HEK293 (cell line): ENCODE data around the gene CDC42EP1.

ENCODE experiments used
- CTCF ChIA-PET: fragments of 350-600 bp; formaldehyde crosslinking; extraction: SDS; loops from one replicate; lab custom pipeline; 2021; ENCODE audit warnings: antibody characterized with exemption; lab: Yijun Ruan, JAX
- POLR2A ChIA-PET: fragments of 300-600 bp; formaldehyde crosslinking; extraction: SDS; loops from one replicate; lab custom pipeline; 2020; ENCODE audit warnings: antibody characterized with exemption, inconsistent platforms; lab: Yijun Ruan, JAX
- H3K27ac ChIP-seq: fragments of 200-500 bp; sonication (Bioruptor generic); 2 replicates; pipeline ENCODE4 v1.5.1; 2014; ENCODE audit warnings: low read depth, low read length, control low read depth, inconsistent platforms; ENCODE audit errors: extremely low read depth
- H3K36me3 ChIP-seq, 2 experiments: fragments of 200-500 bp in 1 of 2; sonication (Bioruptor generic) in 1 of 2; 1 replicate in 1 of 2; 2 replicates in 1 of 2; pipeline ENCODE4 v1.5.1; 2014 to 2017; ENCODE audit warnings: inconsistent platforms in 2 of 2, low read length in 2 of 2; ENCODE audit not compliant: control insufficient read depth in 2 of 2, insufficient read depth in 1 of 2
- H3K4me1 ChIP-seq: fragments of 200-500 bp; sonication (Bioruptor generic); 2 replicates; pipeline ENCODE4 v1.5.1; 2014; ENCODE audit warnings: mild to moderate bottlenecking, low read length, inconsistent platforms; ENCODE audit not compliant: control insufficient read depth, insufficient read depth
- H3K4me3 ChIP-seq: 2 replicates; pipeline ENCODE4 v1.5.1; 2011; ENCODE audit warnings: low read depth, mild to moderate bottlenecking, control low read depth, low read length, moderate library complexity
- H3K9me3 ChIP-seq: fragments of 200-500 bp; sonication (Bioruptor generic); 2 replicates; pipeline ENCODE4 v1.5.1; 2014; ENCODE audit warnings: low read depth, low read length, inconsistent platforms; ENCODE audit not compliant: control insufficient read depth, insufficient read depth
- BCL11B ChIP-seq: fragments of 450-650 bp; formaldehyde crosslinking; IDR thresholded peaks from 2 replicates; pipeline ENCODE4 v1.5.1; 2016; ENCODE audit warnings: low read depth, missing biosample characterization, missing genetic modification characterization
- KLF10 ChIP-seq: fragments of 450-650 bp; IDR thresholded peaks from 2 replicates; pipeline ENCODE4 v1.5.1; 2018; ENCODE audit warnings: missing biosample characterization, mild to moderate bottlenecking, missing genetic modification characterization
- SP3 ChIP-seq: fragments of 450-650 bp; formaldehyde crosslinking; IDR thresholded peaks from 2 replicates; pipeline ENCODE4 v1.5.1; 2016; ENCODE audit warnings: missing biosample characterization, missing genetic modification characterization
- ZBTB17 ChIP-seq: fragments of 450-650 bp; formaldehyde crosslinking; IDR thresholded peaks from 2 replicates; pipeline ENCODE4 v1.5.1; 2016; ENCODE audit warnings: missing biosample characterization, missing genetic modification characterization
- ZBTB20 ChIP-seq: fragments of 450-650 bp; formaldehyde crosslinking; IDR thresholded peaks from 2 replicates; pipeline ENCODE4 v1.5.1; 2016; ENCODE audit warnings: missing biosample characterization, missing genetic modification characterization
- ZBTB8A ChIP-seq: fragments of 450-650 bp; formaldehyde crosslinking; IDR thresholded peaks from 2 replicates; pipeline ENCODE4 v1.5.1; 2016; ENCODE audit warnings: missing biosample characterization, missing genetic modification characterization
- ZIC2 ChIP-seq: fragments of 450-650 bp; formaldehyde crosslinking; IDR thresholded peaks from 2 replicates; pipeline ENCODE4 v1.5.1; 2016; ENCODE audit warnings: missing biosample characterization, missing genetic modification characterization
- ZNF133 ChIP-seq: fragments of 450-650 bp; formaldehyde crosslinking; IDR thresholded peaks from 2 replicates; pipeline ENCODE4 v1.5.1; 2016; ENCODE audit warnings: missing biosample characterization, missing genetic modification characterization
- ZNF221 ChIP-seq: fragments of 450-650 bp; formaldehyde crosslinking; IDR thresholded peaks from 2 replicates; pipeline ENCODE4 v1.5.1; 2017; ENCODE audit warnings: missing biosample characterization, missing genetic modification characterization, borderline replicate concordance
- ZNF341 ChIP-seq: fragments of 450-650 bp; formaldehyde crosslinking; IDR thresholded peaks from 2 replicates; pipeline ENCODE4; 2016; ENCODE audit warnings: low read depth, missing biosample characterization, missing genetic modification characterization
- ZNF426 ChIP-seq: fragments of 450-650 bp; formaldehyde crosslinking; IDR thresholded peaks from 2 replicates; pipeline ENCODE4 v1.5.1; 2017; ENCODE audit warnings: missing biosample characterization, missing genetic modification characterization, mild to moderate bottlenecking, inconsistent platforms, moderate library complexity
- ZNF433 ChIP-seq: fragments of 450-650 bp; formaldehyde crosslinking; IDR thresholded peaks from 2 replicates; pipeline ENCODE4 v1.5.1; 2016; ENCODE audit warnings: missing biosample characterization, missing genetic modification characterization, low read depth
- ZNF473 ChIP-seq: fragments of 450-650 bp; formaldehyde crosslinking; IDR thresholded peaks from 2 replicates; pipeline ENCODE4 v1.5.1; 2017; ENCODE audit warnings: missing biosample characterization, missing genetic modification characterization
- ZNF549 ChIP-seq: fragments of 450-650 bp; IDR thresholded peaks from 2 replicates; pipeline ENCODE4 v1.5.1; 2018; ENCODE audit warnings: missing biosample characterization, missing genetic modification characterization, mild to moderate bottlenecking, inconsistent platforms, moderate library complexity
- ZNF558 ChIP-seq: fragments of 450-650 bp; formaldehyde crosslinking; IDR thresholded peaks from 2 replicates; pipeline ENCODE4 v1.5.1; 2016; ENCODE audit warnings: missing biosample characterization, missing genetic modification characterization
- ZNF560 ChIP-seq: fragments of 450-650 bp; formaldehyde crosslinking; IDR thresholded peaks from 2 replicates; pipeline ENCODE4 v1.5.1; 2017; ENCODE audit warnings: missing biosample characterization, missing genetic modification characterization, borderline replicate concordance
- ZNF596 ChIP-seq: fragments of 450-650 bp; IDR thresholded peaks from 2 replicates; pipeline ENCODE4 v1.5.0; 2018; ENCODE audit warnings: missing biosample characterization, mild to moderate bottlenecking, missing genetic modification characterization, moderate library complexity
- ZNF76 ChIP-seq: fragments of 450-650 bp; formaldehyde crosslinking; IDR thresholded peaks from 2 replicates; pipeline ENCODE4; 2016; ENCODE audit warnings: low read depth, missing biosample characterization, missing genetic modification characterization, borderline replicate concordance
- ZNF785 ChIP-seq: fragments of 450-650 bp; formaldehyde crosslinking; IDR thresholded peaks from 2 replicates; pipeline ENCODE4 v1.5.1; 2016; ENCODE audit warnings: missing biosample characterization, missing genetic modification characterization
- ZSCAN23 ChIP-seq: fragments of 450-650 bp; formaldehyde crosslinking; IDR thresholded peaks from 2 replicates; pipeline ENCODE4 v1.5.1; 2016; ENCODE audit warnings: missing biosample characterization, missing genetic modification characterization
- TF ChIP-seq, protein P1 (sequence below): fragments of 450-650 bp; IDR thresholded peaks from 2 replicates; pipeline ENCODE4 v1.5.1; 2018; ENCODE audit warnings: missing biosample characterization, mild to moderate bottlenecking, missing genetic modification characterization
- TF ChIP-seq, protein P2 (sequence below): fragments of 450-650 bp; formaldehyde crosslinking; IDR thresholded peaks from 2 replicates; pipeline ENCODE4 v1.5.1; 2016; ENCODE audit warnings: missing biosample characterization, missing genetic modification characterization
- TF ChIP-seq, protein P3 (sequence below): sonication (generic); formaldehyde crosslinking; IDR thresholded peaks from 2 replicates; pipeline ENCODE4 v1.8.1; 2022; ENCODE audit warnings: mild to moderate bottlenecking, moderate library complexity, missing genetic modification reagents
- TF ChIP-seq, protein P4 (sequence below): fragments of 450-650 bp; formaldehyde crosslinking; IDR thresholded peaks from 2 replicates; pipeline ENCODE4 v1.5.1; 2016; ENCODE audit warnings: missing biosample characterization, missing genetic modification characterization
- TF ChIP-seq, protein P5 (sequence below): fragments of 450-650 bp; formaldehyde crosslinking; IDR thresholded peaks from 2 replicates; pipeline ENCODE4 v1.5.1; 2016; ENCODE audit warnings: missing biosample characterization, missing genetic modification characterization, borderline replicate concordance

CDC42EP1 gene

DNA sequence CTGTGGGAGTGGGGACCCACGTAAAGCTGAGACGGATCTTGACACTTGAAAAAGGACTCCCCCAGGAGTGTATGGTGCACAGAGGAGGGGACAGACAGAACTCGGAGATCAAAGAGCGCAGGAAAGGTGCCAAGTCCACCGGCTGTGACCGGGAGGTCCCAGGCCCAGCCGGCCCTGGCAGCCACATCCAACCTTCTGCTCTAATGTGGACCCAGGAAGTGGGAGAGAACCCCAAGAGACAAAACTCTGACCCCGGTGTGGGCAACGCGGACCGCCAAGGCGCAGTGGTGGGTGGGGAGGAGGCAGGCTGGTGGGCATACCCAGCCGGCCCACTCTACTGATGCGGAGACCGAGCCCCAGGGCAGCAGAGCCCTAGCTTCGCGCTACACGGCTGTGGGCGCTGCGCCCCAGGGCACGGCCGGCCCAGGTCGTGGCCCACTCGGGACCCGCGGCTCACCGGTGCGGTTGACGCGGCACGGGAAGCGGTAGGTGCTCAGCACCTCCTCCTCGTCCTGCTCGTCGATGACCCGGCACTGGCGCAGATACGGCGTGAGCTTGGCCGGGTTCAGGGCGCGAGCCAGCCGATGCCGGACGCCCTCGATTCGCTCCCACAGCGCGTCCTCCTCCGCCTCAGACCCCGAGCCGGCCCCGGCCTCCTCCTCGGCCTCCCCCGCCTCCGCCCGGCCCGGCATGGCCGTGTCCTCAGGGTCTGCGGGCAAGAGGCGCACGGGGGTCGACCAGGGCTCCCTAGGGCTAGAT, 41.6 kb upstream of the CDC42EP1 start (continued):
- TF ChIP-seq ZBTB20 (peak; percentile 67; the same call in 1 of the 2 replicates), ZNF558 (no peak), SP3 (tag by site-specific recombination) (no peak), ZNF785 (tag by site-specific recombination) (no peak), ZNF76 (tag by site-specific recombination) (peak; percentile 18; the same call in 1 of the 2 replicates), ZNF426 (tag by site-specific recombination) (no peak), ZBTB17 (tag by site-specific recombination) (peak; percentile 91)
- TF ChIP-seq, protein P1, sequence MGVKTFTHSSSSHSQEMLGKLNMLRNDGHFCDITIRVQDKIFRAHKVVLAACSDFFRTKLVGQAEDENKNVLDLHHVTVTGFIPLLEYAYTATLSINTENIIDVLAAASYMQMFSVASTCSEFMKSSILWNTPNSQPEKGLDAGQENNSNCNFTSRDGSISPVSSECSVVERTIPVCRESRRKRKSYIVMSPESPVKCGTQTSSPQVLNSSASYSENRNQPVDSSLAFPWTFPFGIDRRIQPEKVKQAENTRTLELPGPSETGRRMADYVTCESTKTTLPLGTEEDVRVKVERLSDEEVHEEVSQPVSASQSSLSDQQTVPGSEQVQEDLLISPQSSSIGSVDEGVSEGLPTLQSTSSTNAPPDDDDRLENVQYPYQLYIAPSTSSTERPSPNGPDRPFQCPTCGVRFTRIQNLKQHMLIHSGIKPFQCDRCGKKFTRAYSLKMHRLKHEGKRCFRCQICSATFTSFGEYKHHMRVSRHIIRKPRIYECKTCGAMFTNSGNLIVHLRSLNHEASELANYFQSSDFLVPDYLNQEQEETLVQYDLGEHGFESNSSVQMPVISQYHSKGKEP (tag by site-specific recombination), result no peak

DNA sequence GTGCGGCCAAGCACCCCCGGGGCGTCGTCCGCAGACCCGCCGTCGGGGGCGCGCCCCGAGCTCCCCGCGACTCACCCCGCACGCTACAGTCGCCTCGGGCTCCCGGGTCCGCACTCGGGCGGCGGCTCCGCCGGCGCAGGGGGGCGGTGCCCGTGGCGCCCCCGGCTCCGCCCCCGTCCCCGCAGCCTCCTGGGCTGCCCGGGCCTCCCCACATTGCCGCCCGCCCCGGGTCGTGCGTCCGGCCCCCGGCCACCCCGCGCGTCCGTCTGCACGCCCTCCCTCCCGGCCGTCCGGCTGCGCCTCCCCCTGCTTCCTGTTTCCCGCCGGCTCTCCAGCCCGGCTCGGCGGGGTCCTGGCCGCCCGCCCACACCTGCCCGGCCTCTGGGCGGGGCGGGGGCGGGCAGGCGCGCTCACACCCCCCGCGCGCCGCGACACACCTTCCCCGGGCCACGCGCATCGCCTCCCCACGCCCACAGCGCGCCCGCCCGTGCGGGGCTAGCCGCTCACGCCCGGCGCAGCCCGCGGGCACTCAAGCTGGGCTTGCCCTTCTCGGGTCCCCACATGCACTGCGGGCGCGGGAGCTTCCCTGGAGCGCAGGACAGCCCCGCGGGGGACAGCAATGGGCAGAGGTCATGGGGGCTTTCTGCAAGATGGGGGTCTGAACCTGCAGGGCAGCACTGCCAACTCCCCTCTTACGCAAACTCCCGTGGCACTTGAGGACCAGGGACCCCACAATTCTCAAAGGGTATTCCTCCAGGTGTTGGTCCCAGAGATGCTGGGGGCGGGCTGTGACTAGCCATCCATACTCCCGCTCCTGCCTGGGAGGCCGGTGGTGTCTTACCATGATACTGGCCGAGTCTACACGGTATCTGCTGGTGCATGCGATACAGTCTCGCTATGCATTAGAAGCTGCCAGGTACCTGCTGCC, 40.7 kb upstream of the CDC42EP1 start, which contains the start of gene CARD10:
Gene CARD10, minus strand, starts transcription at position 148 of the 928 bp plus-strand sequence. CDS start 215 bp downstream, outside the sequence.
- peak within 1 kb of the TSS; percentile 71 for H3K4me3 ChIP-seq
- peaks cover 0 to 16% of the 10 kb centered on the region in 2 experiments; a peak in 1 of 3 replicates for H3K36me3 ChIP-seq
- H3K9me3 ChIP-seq, result no peaks in the 10 kb centered on the region
- ChIA-PET POLR2A (interaction anchor here (1.2 kb wide), 1 partner anchor 41 kb away, joined by 3 read pairs; the partner anchor contains the start of gene CDC42EP1), CTCF (interaction anchor here (0.6 to 2.0 kb wide), 5 partner anchors 9 to 826 kb away, joined by 3 to 7 read pairs (median 4); no protein-coding TSS in a partner anchor)
- peaks cover 4% of the 10 kb centered on the region for H3K4me1 ChIP-seq
- peak within 1 kb of the TSS; percentile 68; the same call in 1 of the 2 replicates for H3K27ac ChIP-seq
- TF ChIP-seq ZNF433, result no peak
- no peak for TF ChIP-seq ZSCAN23 (tag by site-specific recombination)
- no peak for TF ChIP-seq ZNF560 (tag by site-specific recombination)
- no peak for TF ChIP-seq ZNF549
- TF ChIP-seq ZNF341 (tag by site-specific recombination), result peak; percentile 49
- TF ChIP-seq, protein P2, sequence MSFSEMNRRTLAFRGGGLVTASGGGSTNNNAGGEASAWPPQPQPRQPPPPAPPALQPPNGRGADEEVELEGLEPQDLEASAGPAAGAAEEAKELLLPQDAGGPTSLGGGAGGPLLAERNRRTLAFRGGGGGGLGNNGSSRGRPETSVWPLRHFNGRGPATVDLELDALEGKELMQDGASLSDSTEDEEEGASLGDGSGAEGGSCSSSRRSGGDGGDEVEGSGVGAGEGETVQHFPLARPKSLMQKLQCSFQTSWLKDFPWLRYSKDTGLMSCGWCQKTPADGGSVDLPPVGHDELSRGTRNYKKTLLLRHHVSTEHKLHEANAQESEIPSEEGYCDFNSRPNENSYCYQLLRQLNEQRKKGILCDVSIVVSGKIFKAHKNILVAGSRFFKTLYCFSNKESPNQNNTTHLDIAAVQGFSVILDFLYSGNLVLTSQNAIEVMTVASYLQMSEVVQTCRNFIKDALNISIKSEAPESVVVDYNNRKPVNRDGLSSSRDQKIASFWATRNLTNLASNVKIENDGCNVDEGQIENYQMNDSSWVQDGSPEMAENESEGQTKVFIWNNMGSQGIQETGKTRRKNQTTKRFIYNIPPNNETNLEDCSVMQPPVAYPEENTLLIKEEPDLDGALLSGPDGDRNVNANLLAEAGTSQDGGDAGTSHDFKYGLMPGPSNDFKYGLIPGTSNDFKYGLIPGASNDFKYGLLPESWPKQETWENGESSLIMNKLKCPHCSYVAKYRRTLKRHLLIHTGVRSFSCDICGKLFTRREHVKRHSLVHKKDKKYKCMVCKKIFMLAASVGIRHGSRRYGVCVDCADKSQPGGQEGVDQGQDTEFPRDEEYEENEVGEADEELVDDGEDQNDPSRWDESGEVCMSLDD, result 0 out of 2 replicates have a peak, but pooled peaks have one; percentile 28
- TF ChIP-seq ZIC2 (tag by site-specific recombination), result peak; percentile 82
- TF ChIP-seq ZNF473 (tag by site-specific recombination), result no peak
- TF ChIP-seq ZNF133 (tag by site-specific recombination), result no peak
- 0 out of 2 replicates have a peak, but pooled peaks have one; percentile 1 for TF ChIP-seq BCL11B (tag by site-specific recombination)
- TF ChIP-seq, protein P3, sequence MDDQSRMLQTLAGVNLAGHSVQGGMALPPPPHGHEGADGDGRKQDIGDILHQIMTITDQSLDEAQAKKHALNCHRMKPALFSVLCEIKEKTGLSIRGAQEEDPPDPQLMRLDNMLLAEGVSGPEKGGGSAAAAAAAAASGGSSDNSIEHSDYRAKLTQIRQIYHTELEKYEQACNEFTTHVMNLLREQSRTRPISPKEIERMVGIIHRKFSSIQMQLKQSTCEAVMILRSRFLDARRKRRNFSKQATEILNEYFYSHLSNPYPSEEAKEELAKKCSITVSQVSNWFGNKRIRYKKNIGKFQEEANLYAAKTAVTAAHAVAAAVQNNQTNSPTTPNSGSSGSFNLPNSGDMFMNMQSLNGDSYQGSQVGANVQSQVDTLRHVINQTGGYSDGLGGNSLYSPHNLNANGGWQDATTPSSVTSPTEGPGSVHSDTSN (CRISPR knock-in tag), result no peak
- TF ChIP-seq, protein P4, sequence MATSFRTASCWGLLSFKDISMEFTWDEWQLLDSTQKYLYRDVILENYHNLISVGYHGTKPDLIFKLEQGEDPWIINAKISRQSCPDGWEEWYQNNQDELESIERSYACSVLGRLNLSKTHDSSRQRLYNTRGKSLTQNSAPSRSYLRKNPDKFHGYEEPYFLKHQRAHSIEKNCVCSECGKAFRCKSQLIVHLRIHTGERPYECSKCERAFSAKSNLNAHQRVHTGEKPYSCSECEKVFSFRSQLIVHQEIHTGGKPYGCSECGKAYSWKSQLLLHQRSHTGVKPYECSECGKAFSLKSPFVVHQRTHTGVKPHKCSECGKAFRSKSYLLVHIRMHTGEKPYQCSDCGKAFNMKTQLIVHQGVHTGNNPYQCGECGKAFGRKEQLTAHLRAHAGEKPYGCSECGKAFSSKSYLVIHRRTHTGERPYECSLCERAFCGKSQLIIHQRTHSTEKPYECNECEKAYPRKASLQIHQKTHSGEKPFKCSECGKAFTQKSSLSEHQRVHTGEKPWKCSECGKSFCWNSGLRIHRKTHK, result no peak
- peak; percentile 89 for TF ChIP-seq ZBTB8A (tag by site-specific recombination)
- TF ChIP-seq KLF10 (tag by site-specific recombination), result peak; percentile 91
- TF ChIP-seq, protein P5, sequence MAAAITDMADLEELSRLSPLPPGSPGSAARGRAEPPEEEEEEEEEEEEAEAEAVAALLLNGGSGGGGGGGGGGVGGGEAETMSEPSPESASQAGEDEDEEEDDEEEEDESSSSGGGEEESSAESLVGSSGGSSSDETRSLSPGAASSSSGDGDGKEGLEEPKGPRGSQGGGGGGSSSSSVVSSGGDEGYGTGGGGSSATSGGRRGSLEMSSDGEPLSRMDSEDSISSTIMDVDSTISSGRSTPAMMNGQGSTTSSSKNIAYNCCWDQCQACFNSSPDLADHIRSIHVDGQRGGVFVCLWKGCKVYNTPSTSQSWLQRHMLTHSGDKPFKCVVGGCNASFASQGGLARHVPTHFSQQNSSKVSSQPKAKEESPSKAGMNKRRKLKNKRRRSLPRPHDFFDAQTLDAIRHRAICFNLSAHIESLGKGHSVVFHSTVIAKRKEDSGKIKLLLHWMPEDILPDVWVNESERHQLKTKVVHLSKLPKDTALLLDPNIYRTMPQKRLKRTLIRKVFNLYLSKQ (tag by site-specific recombination), result no peak
- TF ChIP-seq ZNF596, result 0 out of 2 replicates have a peak, but pooled peaks have one; percentile 6
- no peak for TF ChIP-seq ZNF221 (tag by site-specific recombination)
